Measurements from ENCODE around the gene RAX. TPM values are rescaled to one million over a fixed set of nuclear protein-coding genes. Genes with fewer than 3 reads are reported as not detected.

The RAX gene
- total RNA-seq, 3 donors from 2014 or later, result not detected

- intact Hi-C loops (cut with DNase I, micrococcal nuclease), result no loop called here
- DNase-seq (no peak), ATAC-seq (no peak)
- H3K4me3 ChIP-seq, result no peak overlapping the region
- no peaks in the 10 kb centered on the region for H3K9me3 ChIP-seq
- H3K36me3 ChIP-seq (ENCODE audit: low read depth), result no peaks in the 10 kb centered on the region
- no peaks in the 10 kb centered on the region for H3K4me1 ChIP-seq (ENCODE audit: low read depth)
- TF ChIP-seq CTCF (IDR thresholded peaks at IDR 0.05), result no peak
Observed at GRCh38 chr18:59229191-59229590, 44.1 kb downstream of the RAX start.

GRCh38 chr18:59228351-59228750 lies 44.9 kb downstream of the RAX start:
- intact Hi-C loops (cut with DNase I, micrococcal nuclease), result no loop called here
- DNase-seq, result no peak
- Histone ChIP-seq H3K9me3 (no peaks in the 10 kb centered on the region), H3K4me1 (ENCODE audit: low read depth) (no peaks in the 10 kb centered on the region), H3K36me3 (ENCODE audit: low read depth) (no peaks in the 10 kb centered on the region), H3K4me3 (no peak overlapping the region)
- TF ChIP-seq CTCF (IDR thresholded peaks at IDR 0.05), result no peak
- ATAC-seq, result no peak

GRCh38 chr18:59222341-59222740 lies 50.9 kb downstream of the RAX start:
- no peaks in the 10 kb centered on the region for H3K36me3 ChIP-seq (ENCODE audit: low read depth)
- DNase-seq (no peak), ATAC-seq (no peak)
- no peak overlapping the region for H3K4me3 ChIP-seq
- H3K9me3 ChIP-seq, result no peaks in the 10 kb centered on the region
- no peak for TF ChIP-seq CTCF (IDR thresholded peaks at IDR 0.05)
- H3K4me1 ChIP-seq (ENCODE audit: low read depth), result no peaks in the 10 kb centered on the region
- intact Hi-C loops (cut with DNase I, micrococcal nuclease), result no loop called here

GRCh38 chr18:59220784-59221765 lies 52.2 kb downstream of the RAX start:
- no peaks in the 10 kb centered on the region for H3K9me3 ChIP-seq
- DNase-seq (no peak), ATAC-seq (no peak)
- no peaks in the 10 kb centered on the region for H3K36me3 ChIP-seq (ENCODE audit: low read depth)
- H3K4me3 ChIP-seq, result no peak overlapping the region
- no peaks in the 10 kb centered on the region for H3K4me1 ChIP-seq (ENCODE audit: low read depth)
- TF ChIP-seq CTCF (IDR thresholded peaks at IDR 0.05), result no peak
- intact Hi-C loops (cut with DNase I, micrococcal nuclease), result no loop called here

- intact Hi-C loops (cut with DNase I, micrococcal nuclease), result no loop called here
- DNase-seq (no peak), ATAC-seq (no peak)
- no peak overlapping the region for H3K4me3 ChIP-seq
- no peaks in the 10 kb centered on the region for H3K9me3 ChIP-seq
- no peak for TF ChIP-seq CTCF (IDR thresholded peaks at IDR 0.05)
- H3K4me1 ChIP-seq (ENCODE audit: low read depth), result no peaks in the 10 kb centered on the region
- H3K36me3 ChIP-seq (ENCODE audit: low read depth), result no peaks in the 10 kb centered on the region
Observed at GRCh38 chr18:59220164-59220783, 53.0 kb downstream of the RAX start.

Data from mucosa of descending colon (tissue), 3 donors.